Epidermal melanocyte (primary cell): ENCODE data around the gene GREM2.

Experiments
- DNase-seq: peaks from one replicate; pipeline ENCODE4 v3.0.0; 2011; ENCODE audit warnings: low spot score; ENCODE audit not compliant: insufficient read length

GREM2 gene

GRCh38 chr1:240562111-240562590 is 49.8 kb downstream of the GREM2 start:
- no peak for DNase-seq

GRCh38 chr1:240559781-240560180 is 52.2 kb downstream of the GREM2 start:
- no peak for DNase-seq

GRCh38 chr1:240555524-240555923 is 56.4 kb downstream of the GREM2 start:
- no peak for DNase-seq

GRCh38 chr1:240553351-240553750 is 58.6 kb downstream of the GREM2 start:
- DNase-seq, result no peak

GRCh38 chr1:240539769-240540414 is 72.1 kb downstream of the GREM2 start:
- no peak for DNase-seq

GRCh38 chr1:240538776-240539430 is 73.1 kb downstream of the GREM2 start:
- DNase-seq, result no peak

GRCh38 chr1:240533154-240533780 is 78.7 kb downstream of the GREM2 start:
- no peak for DNase-seq

- DNase-seq, result no peak
Measured at GRCh38 chr1:240528591-240528990, 83.4 kb downstream of the GREM2 start.

GRCh38 chr1:240527086-240527485 is 84.9 kb downstream of the GREM2 start:
- DNase-seq, result no peak

- no peak for DNase-seq
Measured at GRCh38 chr1:240526312-240526711, 85.6 kb downstream of the GREM2 start.

GRCh38 chr1:240524356-240525069 is 87.4 kb downstream of the GREM2 start:
- no peak for DNase-seq

- DNase-seq, result no peak
Measured at GRCh38 chr1:240522122-240522822, 89.7 kb downstream of the GREM2 start.

- DNase-seq, result no peak
Measured at GRCh38 chr1:240517891-240518290, 94.1 kb downstream of the GREM2 start.

GRCh38 chr1:240516069-240516468 is 95.9 kb downstream of the GREM2 start:
- DNase-seq, result no peak

- no peak for DNase-seq
Measured at GRCh38 chr1:240515505-240515904, 96.5 kb downstream of the GREM2 start.

- no peak for DNase-seq
Measured at GRCh38 chr1:240511789-240512188, 100.2 kb downstream of the GREM2 start.

GRCh38 chr1:240508950-240509349 is 103.0 kb downstream of the GREM2 start:
- no peak for DNase-seq

- no peak for DNase-seq
Measured at GRCh38 chr1:240508201-240508600, 103.8 kb downstream of the GREM2 start.

GRCh38 chr1:240506176-240506575 is 105.8 kb downstream of the GREM2 start:
- no peak for DNase-seq

- DNase-seq, result no peak
Measured at GRCh38 chr1:240503558-240503957, 108.4 kb downstream of the GREM2 start.

GRCh38 chr1:240503036-240503435 is 108.9 kb downstream of the GREM2 start:
- no peak for DNase-seq
